HFFc6 (cell line): ENCODE measurements around the gene CYP21A2. TPM values are rescaled to one million over a fixed set of nuclear protein-coding genes. Genes with fewer than 3 reads are reported as not detected.

ENCODE experiments used
- DNase-seq: peaks from one replicate; pipeline ENCODE4 v3.0.0-alpha.2; 2018
- H3K27ac Mint-ChIP-seq: 2 replicates; pipeline ENCODE4 v1.8.0; 2020; ENCODE audit warnings: mild to moderate bottlenecking, mixed read lengths
- H3K27me3 Mint-ChIP-seq: 2 replicates; pipeline ENCODE4 v1.8.0; 2021; ENCODE audit warnings: mild to moderate bottlenecking, moderate library complexity, mixed read lengths; ENCODE audit not compliant: insufficient read depth
- H3K36me3 Mint-ChIP-seq: 2 replicates; pipeline ENCODE4 v1.8.0; 2021; ENCODE audit warnings: low read depth, mixed read lengths
- H3K4me1 Mint-ChIP-seq: 2 replicates; pipeline ENCODE4 v1.8.0; 2020; ENCODE audit warnings: low read depth, mixed read lengths
- H3K4me3 Mint-ChIP-seq: 2 replicates; pipeline ENCODE4 v1.8.0; 2020; ENCODE audit warnings: mild to moderate bottlenecking, moderate library complexity, mixed read lengths
- H3K9me3 Mint-ChIP-seq: 2 replicates; pipeline ENCODE4 v1.8.0; 2020; ENCODE audit warnings: mild to moderate bottlenecking, mixed read lengths
- total RNA-seq, 6 experiments: library from RNA; stranded (reverse); fragmentation: NEBNext Ultra II Directional; extraction: Animal tissue kit (Norgen Biotek cat#: 25700); gene quantifications; 2 replicates in 1 of 6; 3 replicates in 5 of 6; pipeline ENCODE4 v1.2.3, GENCODE V29; 2021
- TF ChIP-seq, protein P1 (sequence below): fragments of 200-600 bp; sonication (generic); IDR thresholded peaks from 2 replicates; pipeline ENCODE4 v1.5.0; 2021; ENCODE audit warnings: antibody characterized with exemption, mild to moderate bottlenecking

CYP21A2 gene
- total RNA-seq, 6 experiments from 2014 or later = 0.17 TPM; not detected in 5

DNA sequence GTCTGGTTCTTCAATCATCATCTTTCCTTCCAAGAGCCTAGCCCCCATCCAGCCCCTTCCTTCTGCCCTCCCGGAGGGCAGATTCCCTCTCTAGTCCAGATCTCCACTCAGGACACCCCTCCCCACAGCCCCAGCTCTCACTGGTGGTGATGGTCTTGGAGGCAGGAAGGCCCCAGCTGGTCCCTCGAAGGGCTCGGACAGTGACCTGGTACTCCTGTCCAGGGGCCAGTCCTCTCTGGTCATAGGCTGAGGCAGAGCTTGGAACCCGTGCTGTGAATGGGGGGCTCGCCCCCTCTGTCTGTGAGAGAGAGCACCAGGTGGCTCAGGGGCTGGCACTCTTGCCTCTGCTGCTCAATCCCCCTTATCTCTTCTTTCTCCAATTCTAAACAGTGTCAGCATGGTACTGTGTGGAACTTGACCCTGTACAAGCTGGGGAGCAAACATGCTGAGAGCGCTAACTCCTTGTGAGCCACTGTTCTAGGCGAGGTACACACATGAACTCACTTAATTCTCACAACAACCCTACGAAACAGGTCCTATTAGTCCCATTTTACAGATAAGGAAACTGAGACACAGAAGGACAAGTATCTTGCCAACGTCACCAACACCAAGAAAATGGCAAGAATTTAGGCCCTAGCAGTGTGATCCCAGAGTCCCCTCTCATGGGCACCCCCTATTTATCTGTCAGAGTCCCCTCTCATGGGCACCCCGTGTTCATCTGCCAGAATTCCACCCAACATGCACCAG lies 51.0 kb downstream of the CYP21A2 start:
- H3K36me3 Mint-ChIP-seq = no peaks in the 10 kb centered on the region
- no peak overlapping the region for H3K4me3 Mint-ChIP-seq
- H3K9me3 Mint-ChIP-seq = no peaks in the 10 kb centered on the region
- DNase-seq = no peak
- H3K4me1 Mint-ChIP-seq = peaks cover 52% of the 10 kb centered on the region
- TF ChIP-seq, protein P1, sequence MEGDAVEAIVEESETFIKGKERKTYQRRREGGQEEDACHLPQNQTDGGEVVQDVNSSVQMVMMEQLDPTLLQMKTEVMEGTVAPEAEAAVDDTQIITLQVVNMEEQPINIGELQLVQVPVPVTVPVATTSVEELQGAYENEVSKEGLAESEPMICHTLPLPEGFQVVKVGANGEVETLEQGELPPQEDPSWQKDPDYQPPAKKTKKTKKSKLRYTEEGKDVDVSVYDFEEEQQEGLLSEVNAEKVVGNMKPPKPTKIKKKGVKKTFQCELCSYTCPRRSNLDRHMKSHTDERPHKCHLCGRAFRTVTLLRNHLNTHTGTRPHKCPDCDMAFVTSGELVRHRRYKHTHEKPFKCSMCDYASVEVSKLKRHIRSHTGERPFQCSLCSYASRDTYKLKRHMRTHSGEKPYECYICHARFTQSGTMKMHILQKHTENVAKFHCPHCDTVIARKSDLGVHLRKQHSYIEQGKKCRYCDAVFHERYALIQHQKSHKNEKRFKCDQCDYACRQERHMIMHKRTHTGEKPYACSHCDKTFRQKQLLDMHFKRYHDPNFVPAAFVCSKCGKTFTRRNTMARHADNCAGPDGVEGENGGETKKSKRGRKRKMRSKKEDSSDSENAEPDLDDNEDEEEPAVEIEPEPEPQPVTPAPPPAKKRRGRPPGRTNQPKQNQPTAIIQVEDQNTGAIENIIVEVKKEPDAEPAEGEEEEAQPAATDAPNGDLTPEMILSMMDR = no peak
- H3K27ac Mint-ChIP-seq = no peak overlapping the region
- H3K27me3 Mint-ChIP-seq = peaks cover 34% of the 10 kb centered on the region

Other genes with a start within 250 kb of the CYP21A2 start
- 100 to 1,000 TPM; 117 to 144 (median 127) TPM for gene VARS1, start 242.7 kb upstream of the CYP21A2 start, total RNA-seq
- 10 to 100 TPM; 31.8 to 48.5 (median 43.4) TPM for gene LSM2, start 231.4 kb upstream of the CYP21A2 start, total RNA-seq
- gene HSPA1L, start 223.1 kb upstream of the CYP21A2 start, total RNA-seq = 1 to 10 TPM; 1.2 to 1.9 (median 1.6) TPM
- 100 to 1,000 TPM in 1 of 6 experiments, 10 to 100 TPM in 5; 78.5 to 102 (median 84.7) TPM for gene HSPA1A, start 222.9 kb upstream of the CYP21A2 start, total RNA-seq
- gene HSPA1B, start 210.7 kb upstream of the CYP21A2 start, total RNA-seq = 100 to 1,000 TPM in 2 of 6 experiments, 10 to 100 TPM in 4; 95.5 to 116 (median 98.9) TPM
- gene NEU1, start 175.6 kb upstream of the CYP21A2 start, total RNA-seq = 10 to 100 TPM; 35.8 to 48.6 (median 40.9) TPM
- gene SLC44A4, start 159.4 kb upstream of the CYP21A2 start, total RNA-seq = under 1 TPM in 1 of 6 experiments, not detected in 5; 0.10 TPM
- gene EHMT2, start 140.7 kb upstream of the CYP21A2 start, total RNA-seq = 10 to 100 TPM; 43.4 to 47.4 (median 45.9) TPM
- 1 to 10 TPM; 7.3 to 9.0 (median 8.3) TPM for gene ZBTB12, start 136.3 kb upstream of the CYP21A2 start, total RNA-seq
- under 1 TPM in 4 of 6 experiments, not detected in 2; 0.24 to 0.43 (median 0.43) TPM for gene C2, start 110.7 kb upstream of the CYP21A2 start, total RNA-seq
- 1 to 10 TPM in 2 of 6 experiments, under 1 TPM in 3, not detected in 1; 0.33 to 1.3 (median 0.81) TPM for gene CFB, start 92.3 kb upstream of the CYP21A2 start, total RNA-seq
- gene NELFE, start 79.4 kb upstream of the CYP21A2 start, total RNA-seq = 10 to 100 TPM; 63.4 to 87.0 (median 78.7) TPM
- 10 to 100 TPM; 74.0 to 83.3 (median 77.8) TPM for gene SKIC2, start 79.2 kb upstream of the CYP21A2 start, total RNA-seq
- 10 to 100 TPM; 14.1 to 20.5 (median 16.5) TPM for gene DXO, start 66.3 kb upstream of the CYP21A2 start, total RNA-seq
- 1 to 10 TPM; 1.2 to 3.2 (median 2.0) TPM for gene C4A, start 56.4 kb upstream of the CYP21A2 start, total RNA-seq
- 1 to 10 TPM; 1.5 to 2.5 (median 2.0) TPM for gene C4B, start 23.6 kb upstream of the CYP21A2 start, total RNA-seq
- gene TNXB, start 70.9 kb downstream of the CYP21A2 start, total RNA-seq = 1 to 10 TPM in 1 of 6 experiments, under 1 TPM in 5; 0.28 to 1.4 (median 0.83) TPM
- gene ATF6B, start 89.8 kb downstream of the CYP21A2 start, total RNA-seq = 10 to 100 TPM; 80.0 to 96.2 (median 88.7) TPM
- 1 to 10 TPM; 4.3 to 6.0 (median 4.9) TPM for gene FKBPL, start 91.9 kb downstream of the CYP21A2 start, total RNA-seq
- gene PRRT1, start 113.5 kb downstream of the CYP21A2 start, total RNA-seq = 1 to 10 TPM; 2.6 to 5.8 (median 5.1) TPM
- gene PPT2, start 115.7 kb downstream of the CYP21A2 start, total RNA-seq = 10 to 100 TPM; 15.9 to 21.7 (median 18.6) TPM
- 1 to 10 TPM; 3.5 to 4.4 (median 3.7) TPM for gene EGFL8, start 126.2 kb downstream of the CYP21A2 start, total RNA-seq
- 100 to 1,000 TPM in 5 of 6 experiments, 10 to 100 TPM in 1; 88.8 to 114 (median 104) TPM for gene AGPAT1, start 137.7 kb downstream of the CYP21A2 start, total RNA-seq
- gene RNF5, start 140.0 kb downstream of the CYP21A2 start, total RNA-seq = 10 to 100 TPM; 30.0 to 37.4 (median 34.7) TPM
- gene AGER, start 145.8 kb downstream of the CYP21A2 start, total RNA-seq = 1 to 10 TPM; 6.2 to 7.6 (median 6.5) TPM
- gene PBX2, start 151.8 kb downstream of the CYP21A2 start, total RNA-seq = 10 to 100 TPM; 50.7 to 61.4 (median 56.2) TPM
- gene GPSM3, start 154.2 kb downstream of the CYP21A2 start, total RNA-seq = 10 to 100 TPM in 1 of 6 experiments, 1 to 10 TPM in 5; 4.0 to 10.1 (median 7.6) TPM
- gene NOTCH4, start 185.7 kb downstream of the CYP21A2 start, total RNA-seq = under 1 TPM; 0.29 to 0.68 (median 0.48) TPM